Stimulated activated CD4-positive, alpha-beta T cell treated with anti-CD3 and anti-CD28 coated beads, Interleukin-1b, Interleukin-23, amount 100 ng/mL, for 24 hours (primary cell): ENCODE measurements around the gene BLOC1S6.
A peak's percentile ranks its signal among the peaks of the same experiment; 100 is the strongest.

Experiments
- DNase-seq, 4 experiments: peaks; one replicate each; pipeline ENCODE4 v3.0.0-alpha.2; 2020; ENCODE audit warnings: low read depth in 4 of 4, low spot score in 1 of 4

Gene BLOC1S6

GRCh38 chr15:45587863-45588170 is 638 bp downstream of the BLOC1S6 start:
- DNase-seq, result no peak

DNA sequence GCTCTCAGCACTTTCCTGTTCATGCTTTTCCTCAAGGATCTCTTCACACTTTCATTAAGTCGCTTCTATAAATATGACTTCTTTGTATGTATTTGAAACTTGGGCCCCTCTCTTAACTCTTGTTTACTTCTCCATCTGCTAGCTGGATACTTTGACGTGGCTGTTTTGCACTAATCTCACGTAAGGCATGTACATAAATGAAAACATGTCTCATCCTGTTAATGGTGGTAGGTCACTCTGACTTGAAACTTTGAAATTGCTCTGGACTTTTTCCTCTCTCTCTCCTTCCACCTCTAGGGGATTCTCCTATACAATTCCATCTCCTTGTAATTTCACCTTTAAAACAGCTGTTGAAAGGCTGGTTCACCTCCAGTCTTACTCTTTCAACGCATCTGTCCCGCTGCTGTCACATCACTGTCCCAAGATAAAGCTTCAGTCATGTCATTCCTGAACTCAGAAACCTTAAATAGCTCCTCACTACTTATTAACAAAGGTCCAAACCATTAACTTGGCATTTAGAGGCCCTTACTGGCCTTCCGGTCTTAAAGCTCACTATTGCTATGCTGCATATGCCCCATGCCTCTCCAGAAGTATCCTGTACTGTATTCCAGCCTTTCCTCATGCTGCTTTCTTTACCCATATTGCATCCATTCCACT is 1.2 kb downstream of the BLOC1S6 start:
- no peak for DNase-seq

- DNase-seq, result no peak
Measured at GRCh38 chr15:45589256-45589655, 2.1 kb downstream of the BLOC1S6 start.

DNA sequence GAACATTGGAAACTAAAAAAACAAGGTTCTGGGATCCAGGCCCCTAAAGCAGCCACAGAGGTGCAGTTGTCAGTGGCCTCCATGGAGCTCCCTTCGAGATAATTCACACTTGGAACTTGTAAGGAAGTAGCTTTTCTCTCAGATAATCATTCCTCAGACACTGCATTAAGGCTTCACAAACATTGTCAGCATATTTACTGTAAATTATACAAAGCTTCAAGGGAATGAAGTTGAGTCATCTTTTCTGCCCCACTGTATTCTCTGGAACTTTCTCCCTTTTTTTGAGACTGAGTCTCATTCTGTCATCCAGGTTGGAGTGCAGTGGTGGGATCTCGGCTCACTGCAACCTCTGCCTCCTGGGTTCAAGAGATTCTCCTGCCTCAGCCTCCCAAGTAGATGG is 7.1 kb downstream of the BLOC1S6 start:
- no peak for DNase-seq

DNA sequence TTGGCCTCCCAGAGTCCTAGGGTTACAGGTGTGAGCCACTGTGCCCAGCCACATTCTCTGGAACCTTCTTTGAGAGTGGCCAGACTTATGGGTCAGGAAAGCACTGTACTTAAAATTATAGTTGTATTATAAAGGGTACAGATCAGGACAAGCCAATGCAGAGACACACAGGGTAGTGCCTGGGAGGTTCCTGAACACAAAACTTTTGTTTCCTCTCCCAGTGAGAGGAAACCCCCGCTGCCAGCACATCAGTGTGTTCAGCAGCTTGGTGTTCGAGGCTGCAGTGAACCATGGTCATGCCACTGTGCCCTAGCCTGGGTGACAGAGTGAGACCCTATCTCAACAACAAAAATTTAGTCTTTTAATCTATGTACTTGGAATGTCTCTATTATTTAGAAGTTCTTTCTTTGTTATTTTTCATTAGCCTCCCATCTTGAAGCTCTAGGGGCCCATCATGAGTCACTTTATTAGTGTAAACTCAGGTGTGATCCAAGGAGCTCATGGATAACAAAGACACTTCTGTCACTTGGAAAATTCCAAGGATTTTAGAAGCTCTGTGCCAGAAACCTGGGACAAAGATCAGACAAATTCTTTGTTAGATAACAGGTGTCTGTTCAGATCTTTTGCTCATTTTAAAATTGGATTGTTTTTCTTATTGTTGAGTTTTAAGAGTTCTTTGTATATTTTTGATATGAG is 7.8 kb downstream of the BLOC1S6 start:
- no peak for DNase-seq

GRCh38 chr15:45603881-45604280 is 16.7 kb downstream of the BLOC1S6 start:
- no peak for DNase-seq

GRCh38 chr15:45604326-45604725 is 17.1 kb downstream of the BLOC1S6 start:
- DNase-seq, result no peak

DNA sequence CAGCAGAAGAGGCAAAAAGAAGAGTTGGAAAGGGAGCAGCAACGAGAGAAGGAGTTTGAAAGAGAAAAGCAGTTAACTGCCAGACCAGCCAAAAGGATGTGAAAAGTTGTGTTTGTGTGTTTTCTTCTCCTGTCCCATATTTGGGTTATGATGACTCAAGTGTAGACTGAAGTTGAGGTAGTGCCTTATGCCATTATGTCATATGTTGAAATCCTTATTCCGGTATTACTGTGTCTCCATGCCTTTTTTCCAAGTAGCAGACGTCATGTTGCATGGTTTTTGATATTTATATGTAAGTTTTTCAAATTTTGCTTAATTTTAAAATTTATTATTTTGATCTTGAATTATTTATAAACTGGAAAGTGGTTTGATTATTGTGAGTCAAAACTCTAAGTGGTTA is 19.2 kb downstream of the BLOC1S6 start:
- DNase-seq, result no peak

DNA sequence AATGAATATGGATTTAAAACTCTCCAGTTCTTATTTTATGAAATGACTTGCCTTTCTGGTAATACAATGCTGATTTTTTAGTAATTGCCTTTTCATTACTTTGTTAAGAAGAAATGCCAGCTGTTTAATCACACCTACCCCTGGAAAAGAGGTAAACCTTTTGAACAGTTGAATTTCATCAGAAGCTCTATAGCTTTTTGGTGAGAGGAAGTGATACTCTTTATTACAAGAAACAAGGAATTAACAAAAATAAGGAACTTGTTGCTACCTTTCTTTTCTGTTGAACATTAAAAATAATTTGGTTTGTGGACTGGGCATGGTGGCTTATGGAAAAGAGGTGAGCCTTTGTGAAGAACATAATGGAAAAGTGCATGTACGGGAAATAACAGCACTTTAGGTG is 19.7 kb downstream of the BLOC1S6 start:
- no peak for DNase-seq

- no peak for DNase-seq
Measured at GRCh38 chr15:45611305-45611704, 24.1 kb downstream of the BLOC1S6 start.

GRCh38 chr15:45612790-45613415 is 25.7 kb downstream of the BLOC1S6 start:
- no peak for DNase-seq

DNA sequence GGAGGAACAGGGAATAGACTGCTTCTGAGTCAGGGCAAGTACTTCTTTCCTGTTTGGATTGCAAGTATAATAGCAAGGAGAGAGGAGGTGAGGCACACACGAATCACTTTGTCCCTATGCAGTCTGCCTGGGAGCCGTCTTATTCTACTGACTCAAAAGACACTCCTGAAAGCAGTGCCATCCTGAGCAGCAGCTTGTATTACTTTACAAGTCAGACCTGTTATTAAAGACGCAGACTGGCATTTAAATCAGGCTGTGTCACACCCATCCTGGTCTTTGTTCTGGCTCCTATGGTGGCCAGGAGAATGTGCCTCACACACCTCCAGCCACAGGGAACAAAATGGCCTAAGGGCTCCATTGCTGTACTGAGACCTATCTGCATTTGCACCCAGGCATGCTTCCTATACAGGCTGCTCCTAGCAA is 29.7 kb downstream of the BLOC1S6 start:
- no peak for DNase-seq

- DNase-seq, result no peak
Measured at GRCh38 chr15:45618813-45619212, 31.6 kb downstream of the BLOC1S6 start.

DNA sequence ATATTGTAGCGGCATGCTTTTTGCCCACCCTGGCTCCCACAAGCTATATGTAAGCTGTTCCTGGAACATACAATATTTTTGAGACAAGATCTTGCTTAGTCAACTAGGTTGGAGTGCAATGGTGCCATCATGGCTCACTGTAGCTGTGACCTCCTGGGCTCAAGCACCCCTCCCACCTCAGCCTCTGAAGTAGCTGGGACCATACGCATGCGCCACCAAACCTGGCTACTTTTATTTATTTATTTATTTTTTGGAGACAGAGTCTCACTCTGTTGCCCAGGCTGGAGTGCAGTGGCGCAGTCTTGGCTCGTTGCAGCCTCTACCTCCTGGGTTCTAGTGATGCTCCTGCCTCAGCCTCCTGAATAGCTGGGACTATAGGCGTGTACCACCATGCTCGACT is 41.0 kb downstream of the BLOC1S6 start:
- no peak for DNase-seq

- no peak for DNase-seq
Measured at GRCh38 chr15:45630917-45631691, 43.9 kb downstream of the BLOC1S6 start.

DNA sequence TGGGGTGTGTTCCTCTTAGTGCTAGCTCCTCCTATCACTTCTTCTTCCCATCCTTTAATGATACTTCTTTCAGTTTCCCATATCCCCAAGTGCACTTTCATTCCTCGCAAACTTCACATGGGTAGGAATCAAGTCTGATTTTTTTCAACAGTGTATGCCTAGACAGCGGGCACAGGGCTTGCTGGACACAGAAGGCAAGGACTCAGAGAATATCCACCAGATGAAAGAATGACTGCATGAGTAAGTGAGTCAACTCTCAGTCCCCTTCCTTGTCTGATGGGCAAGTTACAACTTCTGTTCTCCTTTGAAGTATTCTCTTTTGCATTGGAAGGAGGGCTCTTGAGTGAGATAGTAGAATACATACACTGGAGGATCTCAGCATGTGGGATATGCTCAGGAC is 44.6 kb downstream of the BLOC1S6 start:
- no peak for DNase-seq

- DNase-seq, result peak; percentile 29 to 58 (median 44)
Measured at GRCh38 chr15:45634432-45635190, 47.4 kb downstream of the BLOC1S6 start, which contains the start of gene SQOR. SQOR (plus strand) TSS chr15:45635029; CDS start chr15:45658924, 23,895 bp downstream.

GRCh38 chr15:45635191-45635638 is 48.0 kb downstream of the BLOC1S6 start:
- DNase-seq, result peak; percentile 28 to 50 (median 41)

GRCh38 chr15:45635763-45636292 is 48.6 kb downstream of the BLOC1S6 start:
- DNase-seq, result no peak

DNA sequence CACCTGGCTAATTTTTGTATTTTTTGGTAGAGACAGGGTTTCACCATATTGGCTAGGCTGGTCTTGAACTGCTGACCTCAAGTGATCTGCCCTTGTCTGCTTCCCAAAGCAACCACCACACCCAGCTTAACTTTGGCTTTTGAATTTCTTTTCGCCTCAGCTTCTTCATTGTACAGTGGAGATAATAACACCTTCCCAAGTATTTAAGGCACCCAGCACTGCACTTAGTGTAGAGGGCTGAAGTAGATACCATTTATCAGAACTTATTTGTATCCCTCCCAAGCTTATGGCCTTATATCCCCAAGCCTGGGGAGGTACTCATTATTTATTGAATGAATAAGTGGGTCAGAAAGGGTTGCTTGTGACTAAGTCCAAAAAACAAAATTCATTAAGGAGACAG is 50.0 kb downstream of the BLOC1S6 start:
- DNase-seq, result no peak
